CD14-positive monocyte (primary cell): ENCODE data around the gene AADACL4. TPM values are rescaled to one million over a fixed set of nuclear protein-coding genes. Genes with fewer than 3 reads are reported as not detected.
A peak's percentile ranks its signal among the peaks of the same experiment; 100 is the strongest.

Experiments
- DNase-seq, 3 donors: peaks; one replicate each; pipeline ENCODE4 v3.0.0-alpha.2; 2011 to 2022
- H2AFZ ChIP-seq: 2 replicates; pipeline ENCODE4 v1.6.0; 2012; ENCODE audit warnings: mild to moderate bottlenecking, low read depth, low read length, inconsistent platforms; ENCODE audit not compliant: insufficient read depth, poor library complexity, severe bottlenecking
- H3K27ac ChIP-seq, 2 donors: 1 replicate in 1 of 2; 2 replicates in 1 of 2; pipeline ENCODE4 v1.5.1; 2012 to 2013; ENCODE audit warnings: low read length in 2 of 2, control low read depth in 1 of 2, inconsistent platforms in 1 of 2, low read depth in 1 of 2, mild to moderate bottlenecking in 1 of 2
- H3K27me3 ChIP-seq, 2 donors: one replicate each; pipeline versions ENCODE4 v1.6.0 to v1.6.1; 2011 to 2013; ENCODE audit warnings: low read length in 2 of 2; ENCODE audit not compliant: control insufficient read depth in 2 of 2, insufficient read depth in 2 of 2
- H3K36me3 ChIP-seq, 2 donors: replicated peaks in 1 of 2; 1 replicate in 1 of 2; 2 replicates in 1 of 2; pipeline versions ENCODE4 v1.5.1 to v1.6.1; 2012 to 2013; ENCODE audit warnings: low read length in 2 of 2, control low read depth in 1 of 2, inconsistent platforms in 1 of 2, mild to moderate bottlenecking in 1 of 2; ENCODE audit not compliant: insufficient read depth in 2 of 2, control insufficient read depth in 1 of 2
- H3K4me1 ChIP-seq, 2 donors: 1 replicate in 1 of 2; 2 replicates in 1 of 2; pipeline versions ENCODE4 v1.5.1 to v1.6.1; 2012 to 2013; ENCODE audit warnings: low read length in 2 of 2, control low read depth in 1 of 2, inconsistent platforms in 1 of 2, mild to moderate bottlenecking in 1 of 2, moderate library complexity in 1 of 2; ENCODE audit not compliant: insufficient read depth in 2 of 2, control insufficient read depth in 1 of 2
- H3K4me2 ChIP-seq: replicated peaks from 2 replicates; pipeline ENCODE3; 2012; ENCODE audit warnings: low read length, moderate library complexity, mild to moderate bottlenecking; ENCODE audit not compliant: poor library complexity, severe bottlenecking; ENCODE audit errors: extremely low read depth
- H3K4me3 ChIP-seq, 3 experiments: fragments of 200-600 bp in 1 of 3; sonication (generic) in 1 of 3; replicated peaks in 1 of 3; 1 replicate in 2 of 3; 2 replicates in 1 of 3; pipeline ENCODE4 v1.5.1; 2011 to 2013; ENCODE audit warnings: low read length in 3 of 3, mild to moderate bottlenecking in 3 of 3, control low read depth in 2 of 3, low read depth in 2 of 3, inconsistent platforms in 1 of 3, moderate library complexity in 1 of 3
- H3K79me2 ChIP-seq: 2 replicates; pipeline ENCODE4 v1.6.0; 2012; ENCODE audit warnings: mild to moderate bottlenecking, control low read depth, inconsistent platforms, low read length, moderate library complexity; ENCODE audit not compliant: insufficient read depth
- H3K9ac ChIP-seq: 2 replicates; pipeline ENCODE4 v1.6.0; 2017; ENCODE audit warnings: low read length, mild to moderate bottlenecking; ENCODE audit not compliant: insufficient read depth, poor library complexity, severe bottlenecking
- H3K9me3 ChIP-seq, 2 donors: replicated peaks in 1 of 2; 1 replicate in 1 of 2; 2 replicates in 1 of 2; pipeline versions ENCODE4 v1.5.1 to v1.6.1; 2012 to 2013; ENCODE audit warnings: low read length in 2 of 2, control low read depth in 1 of 2; ENCODE audit not compliant: control insufficient read depth in 1 of 2, insufficient read depth in 1 of 2
- H4K20me1 ChIP-seq: 2 replicates; pipeline ENCODE4 v1.6.0; 2012; ENCODE audit warnings: mild to moderate bottlenecking, low read length, control low read depth, moderate library complexity; ENCODE audit not compliant: insufficient read depth
- H3K27ac Mint-ChIP-seq, 7 donors: one replicate each; pipeline ENCODE4 v1.8.0; 2020; ENCODE audit warnings: mild to moderate bottlenecking in 7 of 7, mixed read lengths in 7 of 7, moderate library complexity in 6 of 7, inconsistent platforms in 2 of 7
- H3K27me3 Mint-ChIP-seq, 3 donors: one replicate each; pipeline ENCODE4 v1.8.0; 2021 to 2022; ENCODE audit warnings: low read depth in 3 of 3, mild to moderate bottlenecking in 3 of 3, mixed read lengths in 3 of 3, moderate library complexity in 3 of 3, inconsistent platforms in 1 of 3
- H3K36me3 Mint-ChIP-seq, 2 donors: one replicate each; pipeline ENCODE4 v1.8.0; 2020; ENCODE audit warnings: mixed read lengths in 2 of 2, inconsistent platforms in 1 of 2, mild to moderate bottlenecking in 1 of 2
- H3K4me1 Mint-ChIP-seq: one replicate; pipeline ENCODE4 v1.8.0; 2020; ENCODE audit warnings: mild to moderate bottlenecking, mixed read lengths
- H3K4me3 Mint-ChIP-seq, 2 donors: one replicate each; pipeline ENCODE4 v1.8.0; 2020; ENCODE audit warnings: mild to moderate bottlenecking in 2 of 2, mixed read lengths in 2 of 2, moderate library complexity in 1 of 2
- H3K9me3 Mint-ChIP-seq, 7 donors: one replicate each; pipeline ENCODE4 v1.8.0; 2020 to 2022; ENCODE audit warnings: mixed read lengths in 7 of 7, mild to moderate bottlenecking in 6 of 7, moderate library complexity in 6 of 7, inconsistent platforms in 2 of 7
- CTCF ChIP-seq: fragments of 200-600 bp; IDR thresholded peaks from one replicate; pipeline ENCODE4 v1.8.0; 2022; ENCODE audit warnings: antibody characterized with exemption, mild to moderate bottlenecking
- WGBS: methylation state at CpG from one replicate; pipeline ENCODE4 v1.1.5; 2013; ENCODE audit warnings: missing lambda C conversion rate; ENCODE audit not compliant: insufficient coverage; 5-methylcytosine and 5-hydroxymethylcytosine counted together
- intact Hi-C, 2 donors: fragments of 100-400 bp; cut with micrococcal nuclease; formaldehyde crosslinking; loops; one replicate each; pipeline versions ENCODE4 v1.15.0 to v1.15.1; 2023
- polyA plus RNA-seq, 3 donors: library from polyadenylated mRNA; depleted of rRNA in 1 of 3; unstranded in 2 of 3; stranded (reverse) in 1 of 3; fragments of 300-500 nt in 2 of 3; fragments of >200 nt in 1 of 3; fragmentation: Illumina TruSeq in 2 of 3; gene quantifications; 1 replicate in 2 of 3; 2 replicates in 1 of 3; pipeline ENCODE4 v1.2.3, GENCODE V29; 2012 to 2021

AADACL4 gene
- polyA plus RNA-seq, 3 donors: not detected

GRCh38 chr1:12603224-12603623 lies 40.7 kb upstream of the AADACL4 start:
- no peaks in the 10 kb centered on the region for H4K20me1 ChIP-seq

More at GRCh38 chr1:12603224-12603623, 40.7 kb upstream of the AADACL4 start:
- intact Hi-C loops: no loop called here
- Mint-ChIP-seq H3K36me3 (peaks cover 0 to 8% of the 10 kb centered on the region in 2 donors), H3K27me3 (peaks cover 21 to 32% (median 30%) of the 10 kb centered on the region in 3 donors), H3K9me3 (peaks cover 7 to 19% (median 10%) of the 10 kb centered on the region in 7 donors), H3K4me1 (peaks cover 50% of the 10 kb centered on the region), H3K27ac (peak overlapping the region in 6 of 7 donors; percentile 61 to 95 (median 88)), H3K4me3 (peak overlapping the region in 1 of 2 donors; percentile 46)
- Histone ChIP-seq H3K4me1 (peaks cover 40 to 44% of the 10 kb centered on the region in 2 donors), H3K36me3 (no peaks in the 10 kb centered on the region), H3K79me2 (no peaks in the 10 kb centered on the region), H3K9me3 (peaks cover 0 to 9% of the 10 kb centered on the region in 2 donors), H3K27ac (no peak overlapping the region), H3K4me3 (no peak overlapping the region), H3K9ac (no peak overlapping the region), H3K27me3 (peaks cover 0 to 2% of the 10 kb centered on the region in 2 donors), H2AFZ (no peak overlapping the region), H3K4me2 (no peak overlapping the region)
- 67% methylated on average over 6 of the region's 9 CpGs for WGBS
- no peak for DNase-seq
- no peak for TF ChIP-seq CTCF
